ENCODE data around the gene C5orf52.
A peak's percentile ranks its signal among the peaks of the same experiment; 100 is the strongest.

The C5orf52 gene

DNA sequence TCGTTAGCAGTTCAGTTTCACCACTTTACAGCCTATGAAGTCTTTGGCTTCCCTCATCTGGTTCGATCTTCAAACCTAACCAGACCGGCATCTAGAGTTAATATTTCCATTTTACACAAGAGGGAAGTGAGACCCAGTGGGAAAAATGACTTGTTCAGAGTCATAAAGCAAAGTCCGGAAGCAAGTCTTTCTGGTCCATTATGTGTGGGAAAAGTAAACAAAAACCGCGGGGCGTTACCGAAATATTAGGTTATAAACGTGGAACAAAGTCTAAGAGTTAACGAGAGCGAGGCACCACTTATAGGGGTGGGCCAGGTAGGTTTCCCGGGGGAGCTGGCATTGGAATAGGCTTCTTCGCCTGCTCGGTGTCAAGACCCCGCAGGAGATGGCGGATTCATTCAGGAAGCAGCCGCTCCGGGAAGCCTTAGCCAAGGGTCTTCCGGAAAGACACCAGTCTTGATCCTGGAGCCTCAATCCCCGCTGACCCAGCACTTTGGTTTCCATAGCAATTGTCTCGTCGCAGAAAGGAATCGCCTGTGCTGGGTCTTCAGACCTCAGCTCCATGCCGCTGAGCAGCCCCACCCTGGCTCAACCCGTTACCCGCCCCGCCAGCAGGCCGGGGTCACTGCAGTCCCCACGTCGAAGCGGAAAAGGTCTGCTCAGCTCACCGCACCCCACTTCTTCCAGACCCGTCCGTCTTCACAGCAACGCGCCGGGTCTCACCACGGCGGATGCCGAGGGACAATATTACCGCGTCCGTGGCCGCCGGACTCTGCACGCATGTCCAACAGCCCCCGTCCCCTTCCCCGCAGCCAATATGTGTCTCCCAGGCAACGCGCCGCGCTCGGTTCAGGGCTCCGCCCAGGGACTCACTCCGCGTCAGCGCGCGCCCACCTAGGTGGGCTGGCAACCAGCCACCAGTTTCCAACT, at the start of gene C5orf52:
Gene C5orf52, plus strand, starts transcription at position 872 of the 930 bp plus-strand sequence. CDS start 82 bp downstream, outside the sequence.
- no peak within 1 kb of the TSS for H3K27ac ChIP-seq (ENCODE audit: low read length)
- peaks cover 14% of the 10 kb centered on the region; the same call in 1 of the 2 replicates for H3K27me3 ChIP-seq (ENCODE audit: control insufficient read depth, insufficient read depth, low read length)
- DNase-seq (ENCODE audit: low read depth, low spot score), result no peak
- no peaks in the 10 kb centered on the region for H3K9me3 ChIP-seq (ENCODE audit: control insufficient read depth, insufficient read depth, low read length)
- WGBS (ENCODE audit: insufficient coverage, insufficient read length), result no CpG with 5 or more reads among the region's 59 CpGs
- no peaks in the 10 kb centered on the region for H3K4me1 ChIP-seq (ENCODE audit: control insufficient read depth, insufficient read depth, low read length)
- H3K36me3 ChIP-seq (ENCODE audit: control insufficient read depth, insufficient read depth, low read length), result no peaks in the 10 kb centered on the region
- peak within 1 kb of the TSS; percentile 63; the same call in 1 of the 2 replicates for H3K4me3 ChIP-seq (ENCODE audit: low read length)

DNA sequence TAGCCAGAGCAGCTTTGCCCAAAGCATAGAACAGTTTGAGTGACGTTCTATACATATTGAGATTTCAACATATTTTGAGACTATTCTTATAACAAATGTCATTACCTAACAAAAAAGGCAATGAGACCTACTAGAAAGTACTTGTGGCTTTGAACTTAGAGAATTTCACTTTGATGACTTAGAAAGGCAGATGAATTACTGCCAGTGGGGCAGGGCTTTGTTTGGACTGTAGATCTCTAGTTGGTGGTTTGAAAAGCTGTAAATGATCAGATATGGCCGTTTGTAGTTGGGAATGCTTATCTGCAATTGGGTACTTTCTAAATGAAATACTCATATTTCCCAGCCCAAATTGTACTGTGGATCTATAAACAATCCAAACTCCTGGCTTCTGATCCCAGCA, 47.2 kb upstream of the C5orf52 start:
- no CpG with 5 or more reads among the region's 2 CpGs for WGBS (ENCODE audit: insufficient coverage, insufficient read length)
- no peaks in the 10 kb centered on the region for H3K27me3 ChIP-seq (ENCODE audit: control insufficient read depth, insufficient read depth, low read length)
- H3K9me3 ChIP-seq (ENCODE audit: control insufficient read depth, insufficient read depth, low read length), result no peaks in the 10 kb centered on the region
- no peak for DNase-seq (ENCODE audit: low read depth, low spot score)
- no peak overlapping the region for H3K4me3 ChIP-seq (ENCODE audit: low read length)
- H3K4me1 ChIP-seq (ENCODE audit: control insufficient read depth, insufficient read depth, low read length), result no peaks in the 10 kb centered on the region
- H3K27ac ChIP-seq (ENCODE audit: low read length), result no peak overlapping the region
- H3K36me3 ChIP-seq (ENCODE audit: control insufficient read depth, insufficient read depth, low read length), result no peaks in the 10 kb centered on the region

DNA sequence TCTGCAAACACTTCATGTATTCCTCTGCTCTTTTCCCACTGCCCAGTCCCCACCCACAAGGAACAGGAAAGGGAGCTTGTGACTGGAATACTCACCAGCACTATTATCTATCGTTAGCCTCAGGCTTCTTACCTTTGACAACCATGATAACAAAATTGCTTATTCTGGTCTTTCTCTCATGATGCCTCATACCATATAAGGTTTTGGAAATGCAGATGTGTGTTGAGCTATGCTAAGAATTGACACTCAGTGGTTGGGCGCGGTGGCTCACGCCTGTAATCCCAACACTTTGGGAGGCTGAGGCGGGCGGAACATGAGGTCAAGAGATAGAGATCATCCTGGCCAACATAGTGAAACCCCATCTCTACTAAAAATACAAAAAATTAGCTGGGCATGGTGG, 44.5 kb upstream of the C5orf52 start:
- H3K4me1 ChIP-seq (ENCODE audit: control insufficient read depth, insufficient read depth, low read length), result no peaks in the 10 kb centered on the region
- WGBS (ENCODE audit: insufficient coverage, insufficient read length), result no CpG with 5 or more reads among the region's 6 CpGs
- no peaks in the 10 kb centered on the region for H3K36me3 ChIP-seq (ENCODE audit: control insufficient read depth, insufficient read depth, low read length)
- no peaks in the 10 kb centered on the region for H3K9me3 ChIP-seq (ENCODE audit: control insufficient read depth, insufficient read depth, low read length)
- no peaks in the 10 kb centered on the region for H3K27me3 ChIP-seq (ENCODE audit: control insufficient read depth, insufficient read depth, low read length)
- no peak overlapping the region for H3K27ac ChIP-seq (ENCODE audit: low read length)
- no peak for DNase-seq (ENCODE audit: low read depth, low spot score)
- no peak overlapping the region for H3K4me3 ChIP-seq (ENCODE audit: low read length)

DNA sequence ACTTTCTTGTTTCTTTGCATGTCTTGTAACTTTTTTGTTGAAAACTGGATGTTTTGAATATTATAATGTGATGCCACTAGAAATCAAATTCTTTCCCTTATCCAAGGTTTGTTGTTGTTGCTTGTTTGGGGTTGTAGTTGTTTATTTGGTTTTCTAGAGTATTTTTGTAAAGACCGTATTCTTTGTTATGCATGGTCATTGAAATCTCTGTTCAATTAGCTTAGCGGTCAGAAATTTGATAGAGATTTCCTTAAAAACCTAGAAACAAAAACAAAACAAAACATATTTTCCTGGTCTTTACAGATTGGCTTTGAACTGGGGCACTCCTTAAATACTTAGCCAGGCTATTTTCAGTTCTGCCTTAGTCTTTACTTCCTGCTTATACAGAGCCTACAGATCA, 41.0 kb upstream of the C5orf52 start:
- no peak overlapping the region for H3K4me3 ChIP-seq (ENCODE audit: low read length)
- no CpG with 5 or more reads among the region's 2 CpGs for WGBS (ENCODE audit: insufficient coverage, insufficient read length)
- no peaks in the 10 kb centered on the region for H3K4me1 ChIP-seq (ENCODE audit: control insufficient read depth, insufficient read depth, low read length)
- no peaks in the 10 kb centered on the region for H3K27me3 ChIP-seq (ENCODE audit: control insufficient read depth, insufficient read depth, low read length)
- H3K9me3 ChIP-seq (ENCODE audit: control insufficient read depth, insufficient read depth, low read length), result no peaks in the 10 kb centered on the region
- H3K27ac ChIP-seq (ENCODE audit: low read length), result no peak overlapping the region
- DNase-seq (ENCODE audit: low read depth, low spot score), result no peak
- H3K36me3 ChIP-seq (ENCODE audit: control insufficient read depth, insufficient read depth, low read length), result no peaks in the 10 kb centered on the region

DNA sequence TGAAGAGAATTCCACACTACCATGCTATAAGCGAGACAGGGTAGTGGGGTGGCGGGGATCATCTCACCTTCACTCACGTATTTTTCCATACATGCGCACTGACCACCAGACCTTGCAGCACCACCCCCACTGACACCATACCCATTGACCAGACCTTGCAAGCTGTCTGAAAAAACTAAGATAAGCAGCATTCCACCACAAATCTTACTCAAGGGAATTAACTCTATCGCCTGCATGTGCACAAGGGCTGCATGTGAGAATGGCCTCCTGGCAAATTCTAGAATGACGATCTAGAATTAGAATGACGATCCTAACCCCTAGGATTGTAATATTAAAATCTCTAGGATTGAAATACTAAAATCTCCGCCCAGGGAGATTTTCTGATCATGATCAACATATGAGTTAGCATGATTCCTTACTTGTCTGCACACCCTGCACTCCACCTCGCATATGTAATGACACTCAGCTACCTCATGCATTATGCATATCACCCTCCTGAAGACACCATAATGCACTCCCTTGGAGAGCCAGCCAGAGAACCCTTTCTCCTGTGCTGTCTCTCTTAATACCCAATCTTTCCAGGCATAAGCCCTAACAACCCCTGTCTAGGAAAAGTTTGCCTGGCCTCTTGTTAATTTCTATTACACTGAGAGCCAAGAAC, 30.8 kb upstream of the C5orf52 start:
- Histone ChIP-seq H3K27me3 (ENCODE audit: control insufficient read depth, insufficient read depth, low read length) (peaks cover 2% of the 10 kb centered on the region; the same call in 1 of the 2 replicates), H3K36me3 (ENCODE audit: control insufficient read depth, insufficient read depth, low read length) (no peaks in the 10 kb centered on the region), H3K4me1 (ENCODE audit: control insufficient read depth, insufficient read depth, low read length) (0 out of 2 replicates have a peak, but pooled peaks cover 3% of the 10 kb centered on the region), H3K27ac (ENCODE audit: low read length) (no peak overlapping the region), H3K9me3 (ENCODE audit: control insufficient read depth, insufficient read depth, low read length) (no peaks in the 10 kb centered on the region), H3K4me3 (ENCODE audit: low read length) (no peak overlapping the region)
- DNase-seq (ENCODE audit: low read depth, low spot score), result no peak
- no CpG with 5 or more reads among the region's 9 CpGs for WGBS (ENCODE audit: insufficient coverage, insufficient read length)

DNA sequence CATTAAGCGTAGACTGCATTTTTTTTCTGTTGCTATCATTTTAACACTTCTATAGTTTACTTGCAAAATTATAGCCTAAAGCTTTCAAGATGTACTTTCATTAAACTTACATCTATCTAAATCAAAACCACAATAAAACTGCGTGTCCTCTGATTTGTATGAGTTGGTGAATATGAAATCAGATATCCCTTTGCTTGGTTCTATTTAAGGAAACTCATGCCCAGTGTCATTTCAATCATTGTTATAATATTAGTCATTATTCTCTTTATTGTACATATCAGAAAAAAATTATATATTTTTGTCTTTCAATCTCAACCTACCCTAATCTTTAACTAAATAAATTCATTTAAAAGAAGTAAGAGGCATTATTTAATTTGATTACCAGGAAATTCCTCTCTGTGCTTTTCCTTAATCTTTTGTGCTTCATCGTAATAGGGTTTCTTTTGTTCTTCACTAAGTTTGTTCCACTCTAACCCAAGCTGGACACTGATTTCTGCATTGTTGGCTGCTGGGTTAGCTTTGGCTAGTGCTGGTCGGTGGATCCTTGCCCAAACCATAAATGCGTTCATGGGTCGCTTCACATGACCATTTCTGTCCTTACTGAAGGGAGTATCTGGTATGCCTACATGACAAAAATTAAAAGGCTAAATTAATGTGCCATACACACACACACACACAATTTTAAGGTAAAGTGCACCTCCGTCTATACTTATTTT, 22.9 kb upstream of the C5orf52 start:
- H3K27ac ChIP-seq (ENCODE audit: low read length), result no peak overlapping the region
- no peaks in the 10 kb centered on the region for H3K4me1 ChIP-seq (ENCODE audit: control insufficient read depth, insufficient read depth, low read length)
- H3K9me3 ChIP-seq (ENCODE audit: control insufficient read depth, insufficient read depth, low read length), result no peaks in the 10 kb centered on the region
- WGBS (ENCODE audit: insufficient coverage, insufficient read length), result no CpG with 5 or more reads among the region's 7 CpGs
- H3K36me3 ChIP-seq (ENCODE audit: control insufficient read depth, insufficient read depth, low read length), result no peaks in the 10 kb centered on the region
- DNase-seq (ENCODE audit: low read depth, low spot score), result no peak
- no peaks in the 10 kb centered on the region for H3K27me3 ChIP-seq (ENCODE audit: control insufficient read depth, insufficient read depth, low read length)
- no peak overlapping the region for H3K4me3 ChIP-seq (ENCODE audit: low read length)

DNA sequence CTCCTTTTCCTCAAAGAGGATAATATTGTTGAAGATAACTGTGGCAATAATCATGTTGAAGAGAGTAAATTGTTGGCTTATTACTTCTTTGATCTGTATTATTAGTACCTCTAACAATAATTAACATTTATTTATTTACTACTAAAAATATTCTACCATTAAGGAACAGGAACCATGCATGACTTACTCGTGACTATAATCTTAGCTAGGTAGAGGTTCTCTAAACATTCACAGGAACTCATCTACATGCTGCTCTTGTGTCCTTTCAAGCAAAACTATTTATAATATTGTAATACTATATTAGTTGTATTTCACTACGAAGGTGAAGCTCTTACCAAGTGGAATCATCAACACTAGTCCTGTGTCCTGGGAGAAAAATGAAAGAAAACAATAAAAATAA, 22.2 kb upstream of the C5orf52 start:
- no peak for DNase-seq (ENCODE audit: low read depth, low spot score)
- H3K4me3 ChIP-seq (ENCODE audit: low read length), result no peak overlapping the region
- H3K4me1 ChIP-seq (ENCODE audit: control insufficient read depth, insufficient read depth, low read length), result no peaks in the 10 kb centered on the region
- no peaks in the 10 kb centered on the region for H3K27me3 ChIP-seq (ENCODE audit: control insufficient read depth, insufficient read depth, low read length)
- H3K36me3 ChIP-seq (ENCODE audit: control insufficient read depth, insufficient read depth, low read length), result no peaks in the 10 kb centered on the region
- no CpG with 5 or more reads among the region's 2 CpGs for WGBS (ENCODE audit: insufficient coverage, insufficient read length)
- no peak overlapping the region for H3K27ac ChIP-seq (ENCODE audit: low read length)
- H3K9me3 ChIP-seq (ENCODE audit: control insufficient read depth, insufficient read depth, low read length), result no peaks in the 10 kb centered on the region

DNA sequence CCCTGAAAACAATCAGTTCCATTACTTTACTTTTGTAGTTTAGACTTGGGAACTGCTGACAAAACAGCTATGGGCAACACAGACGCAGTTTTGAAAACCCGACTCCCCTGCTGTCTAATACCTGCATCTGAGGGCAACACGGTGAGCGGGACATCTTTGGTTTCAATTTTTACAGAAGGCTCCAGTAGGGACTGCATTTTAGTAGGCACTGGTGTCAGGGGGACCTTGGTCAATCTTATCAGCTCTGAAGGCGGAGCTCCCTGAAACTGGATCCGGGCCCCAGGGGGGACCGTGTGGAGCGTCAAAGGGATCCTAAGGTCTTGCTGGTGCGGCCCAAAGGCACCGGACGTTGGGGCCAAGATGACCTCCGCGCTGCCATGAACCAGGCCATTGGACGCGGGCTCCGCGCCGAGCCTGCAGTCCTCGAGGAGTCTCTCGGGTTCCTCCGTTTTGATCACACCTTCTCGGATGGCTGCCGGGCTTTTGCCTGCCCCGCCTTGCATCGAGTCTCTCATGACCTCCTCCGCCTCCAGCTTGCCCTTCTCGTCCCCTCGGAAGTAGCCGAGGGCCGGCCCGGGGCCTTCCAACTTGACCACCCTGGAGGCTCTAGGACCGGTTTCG, 20.2 kb upstream of the C5orf52 start:
- H3K9me3 ChIP-seq (ENCODE audit: control insufficient read depth, insufficient read depth, low read length), result no peaks in the 10 kb centered on the region; the same call in 1 of the 2 replicates
- no peaks in the 10 kb centered on the region for H3K4me1 ChIP-seq (ENCODE audit: control insufficient read depth, insufficient read depth, low read length)
- no peaks in the 10 kb centered on the region for H3K27me3 ChIP-seq (ENCODE audit: control insufficient read depth, insufficient read depth, low read length)
- no peak overlapping the region for H3K4me3 ChIP-seq (ENCODE audit: low read length)
- no peak for DNase-seq (ENCODE audit: low read depth, low spot score)
- WGBS (ENCODE audit: insufficient coverage, insufficient read length), result no CpG with 5 or more reads among the region's 33 CpGs
- H3K36me3 ChIP-seq (ENCODE audit: control insufficient read depth, insufficient read depth, low read length), result no peaks in the 10 kb centered on the region
- no peak overlapping the region for H3K27ac ChIP-seq (ENCODE audit: low read length)

DNA sequence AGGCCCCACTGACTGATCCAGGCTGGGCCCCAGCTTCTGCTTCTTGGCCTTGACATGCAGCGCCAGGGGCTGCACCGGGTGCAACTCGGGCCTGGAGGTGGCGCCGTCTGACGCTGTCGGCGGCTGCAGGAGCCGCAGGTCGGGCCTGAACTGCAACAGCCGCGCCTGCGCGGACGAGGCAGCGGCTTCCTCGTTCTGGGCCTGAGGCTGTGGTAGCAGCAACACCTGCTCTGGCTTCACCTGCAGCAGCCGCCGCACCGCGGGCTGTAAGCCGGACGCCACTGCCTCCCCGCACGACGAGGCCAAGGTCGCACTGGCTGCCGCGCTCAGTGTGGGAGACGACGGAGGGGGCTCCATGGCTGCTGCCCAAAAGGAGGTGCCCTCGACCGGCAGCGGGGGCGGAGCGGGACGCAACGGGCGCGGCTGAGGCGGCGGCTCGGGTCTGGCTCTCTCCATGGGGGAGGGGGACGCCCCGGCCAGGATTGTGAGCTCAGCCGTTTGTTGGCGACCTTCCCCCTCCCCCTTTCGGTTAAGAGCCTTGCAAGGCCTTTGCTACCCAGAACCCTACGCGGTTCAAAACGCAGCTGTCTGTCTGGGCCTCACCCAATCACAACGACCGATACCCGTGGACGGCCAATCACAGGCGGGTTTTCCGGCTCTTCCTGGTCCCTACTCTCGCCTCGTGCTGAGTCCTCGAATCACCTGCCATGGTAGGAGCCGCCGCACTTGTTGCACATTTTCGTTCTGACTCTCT, 19.5 kb upstream of the C5orf52 start:
- H3K27ac ChIP-seq (ENCODE audit: low read length), result no peak overlapping the region
- H3K4me1 ChIP-seq (ENCODE audit: control insufficient read depth, insufficient read depth, low read length), result no peaks in the 10 kb centered on the region
- no CpG with 5 or more reads among the region's 63 CpGs for WGBS (ENCODE audit: insufficient coverage, insufficient read length)
- peak overlapping the region; percentile 39; the same call in 1 of the 2 replicates for H3K4me3 ChIP-seq (ENCODE audit: low read length)
- H3K36me3 ChIP-seq (ENCODE audit: control insufficient read depth, insufficient read depth, low read length), result no peaks in the 10 kb centered on the region
- DNase-seq (ENCODE audit: low read depth, low spot score), result no peak
- H3K9me3 ChIP-seq (ENCODE audit: control insufficient read depth, insufficient read depth, low read length), result no peaks in the 10 kb centered on the region; the same call in 1 of the 2 replicates
- H3K27me3 ChIP-seq (ENCODE audit: control insufficient read depth, insufficient read depth, low read length), result no peaks in the 10 kb centered on the region

Measured in iPS DF 6.9 (cell line).